Neuronal stem cell (in vitro differentiated cells): ENCODE results near the gene BTRC.

Source experiments
- DNase-seq: peaks from one replicate; pipeline ENCODE4 v3.0.0-alpha.2; 2013; ENCODE audit warnings: low spot score
- H2AFZ ChIP-seq: one replicate; pipeline ENCODE4 v1.6.1; 2013; ENCODE audit warnings: mild to moderate bottlenecking, low read length, inconsistent platforms
- H2AK5ac ChIP-seq: 2 replicates; pipeline ENCODE4 v1.6.1; 2013; ENCODE audit warnings: low read depth, mild to moderate bottlenecking, inconsistent platforms, low read length, moderate library complexity, mixed read lengths
- H2BK120ac ChIP-seq: 2 replicates; pipeline ENCODE4 v1.6.1; 2013; ENCODE audit warnings: low read depth, mild to moderate bottlenecking, inconsistent platforms, low read length, moderate library complexity, mixed read lengths
- H2BK12ac ChIP-seq: one replicate; pipeline ENCODE4 v1.6.1; 2013; ENCODE audit warnings: low read length, inconsistent platforms
- H2BK15ac ChIP-seq: 2 replicates; pipeline ENCODE4 v1.6.1; 2013; ENCODE audit warnings: mild to moderate bottlenecking, low read length, inconsistent platforms, mixed read lengths
- H2BK5ac ChIP-seq: one replicate; pipeline ENCODE4 v1.6.1; 2013; ENCODE audit warnings: inconsistent platforms, mild to moderate bottlenecking, low read length, moderate library complexity
- H3K14ac ChIP-seq: one replicate; pipeline ENCODE4 v1.6.1; 2013; ENCODE audit warnings: low read length, inconsistent platforms
- H3K18ac ChIP-seq: 2 replicates; pipeline ENCODE4 v1.6.1; 2013; ENCODE audit warnings: low read length, inconsistent platforms
- H3K23ac ChIP-seq: 2 replicates; pipeline ENCODE4 v1.6.1; 2013; ENCODE audit warnings: low read depth, mild to moderate bottlenecking, mixed read lengths, low read length, inconsistent platforms; ENCODE audit not compliant: poor library complexity
- H3K27ac ChIP-seq: replicated peaks from 3 replicates; pipeline ENCODE4 v1.5.1; 2013; ENCODE audit warnings: low read length, inconsistent platforms
- H3K27me3 ChIP-seq, 3 experiments: 2 replicates each; pipeline ENCODE4 v1.6.1; 2013; ENCODE audit warnings: low read length in 3 of 3, mild to moderate bottlenecking in 2 of 3, inconsistent platforms in 1 of 3, low read depth in 1 of 3, mixed read lengths in 1 of 3, moderate library complexity in 1 of 3; ENCODE audit not compliant: control insufficient read depth in 3 of 3, insufficient read depth in 3 of 3
- H3K36me3 ChIP-seq, 2 donors: replicated peaks in 1 of 2; 2 replicates each; pipeline ENCODE4 v1.6.1; 2013; ENCODE audit warnings: low read length in 2 of 2; ENCODE audit not compliant: control insufficient read depth in 2 of 2, insufficient read depth in 2 of 2
- H3K4ac ChIP-seq: 2 replicates; pipeline ENCODE4 v1.6.1; 2013; ENCODE audit warnings: inconsistent platforms, mild to moderate bottlenecking, low read length, moderate library complexity
- H3K4me1 ChIP-seq, 2 donors: 1 replicate in 1 of 2; 2 replicates in 1 of 2; pipeline ENCODE4 v1.6.1; 2013; ENCODE audit warnings: low read length in 2 of 2, low read depth in 1 of 2; ENCODE audit not compliant: control insufficient read depth in 2 of 2, insufficient read depth in 1 of 2
- H3K4me2 ChIP-seq: one replicate; pipeline ENCODE4 v1.6.1; 2013; ENCODE audit warnings: mild to moderate bottlenecking, low read length, inconsistent platforms; ENCODE audit not compliant: insufficient read depth, poor library complexity, severe bottlenecking
- H3K4me3 ChIP-seq, 2 donors: 2 replicates each; pipeline ENCODE4 v1.5.1; 2013; ENCODE audit warnings: low read length in 2 of 2, mild to moderate bottlenecking in 2 of 2, inconsistent platforms in 1 of 2, moderate library complexity in 1 of 2
- H3K79me1 ChIP-seq: one replicate; pipeline ENCODE4 v1.6.1; 2013; ENCODE audit warnings: low read depth, mild to moderate bottlenecking, inconsistent platforms, low read length, moderate library complexity
- H3K9ac ChIP-seq: one replicate; pipeline ENCODE4 v1.6.1; 2013; ENCODE audit warnings: mild to moderate bottlenecking, low read depth, low read length, inconsistent platforms; ENCODE audit not compliant: poor library complexity
- H3K9me3 ChIP-seq, 2 donors: replicated peaks in 1 of 2; 2 replicates each; pipeline versions ENCODE3 to v1.6.1; 2013; ENCODE audit warnings: low read length in 2 of 2, mild to moderate bottlenecking in 2 of 2, inconsistent platforms in 1 of 2, low read depth in 1 of 2, mixed read lengths in 1 of 2, moderate library complexity in 1 of 2; ENCODE audit not compliant: control insufficient read depth in 2 of 2, insufficient read depth in 1 of 2
- H4K8ac ChIP-seq: one replicate; pipeline ENCODE4 v1.6.1; 2013; ENCODE audit warnings: low read depth, mild to moderate bottlenecking, inconsistent platforms, low read length, moderate library complexity
- H4K91ac ChIP-seq: one replicate; pipeline ENCODE4 v1.6.1; 2013; ENCODE audit warnings: low read length, low read depth, mild to moderate bottlenecking, inconsistent platforms; ENCODE audit not compliant: poor library complexity
- WGBS, 2 donors: extraction: QIAGEN DNeasy Blood & Tissue Kit; methylation state at CpG; one replicate each; pipeline ENCODE4 v1.1.7; 2013; ENCODE audit warnings: missing lambda C conversion rate in 2 of 2, mixed read lengths in 1 of 2; ENCODE audit not compliant: insufficient read length in 2 of 2, insufficient replicate concordance in 1 of 2; ENCODE audit errors: extremely low coverage in 2 of 2; 5-methylcytosine and 5-hydroxymethylcytosine counted together

Gene BTRC

GRCh38 chr10:101535949-101536348 lies 182.0 kb downstream of the BTRC start:
- Histone ChIP-seq H3K4me2 (no peak overlapping the region), H2AFZ (no peak overlapping the region), H2BK5ac (no peak overlapping the region), H4K8ac (no peak overlapping the region), H3K18ac (no peak overlapping the region), H3K27me3 (no peaks in the 10 kb centered on the region), H3K14ac (no peak overlapping the region), H3K27ac (no peak overlapping the region), H3K9ac (no peak overlapping the region), H3K9me3 (no peaks in the 10 kb centered on the region), H2BK12ac (no peak overlapping the region), H4K91ac (no peak overlapping the region), H2BK15ac (no peak overlapping the region), H3K23ac (no peak overlapping the region), H3K4me1 (peaks cover 2 to 4% of the 10 kb centered on the region in 2 donors), H3K79me1 (no peaks in the 10 kb centered on the region), H3K36me3 (peaks cover 2 to 34% of the 10 kb centered on the region in 2 donors), H3K4me3 (no peak overlapping the region), H3K4ac (no peak overlapping the region), H2BK120ac (no peak overlapping the region), H2AK5ac (no peak overlapping the region)
- DNase-seq, result no peak
- no CpG with 5 or more reads among the region's 4 CpGs for WGBS, 2 donors

- no peak overlapping the region for H3K27ac ChIP-seq
- H3K79me1 ChIP-seq, result no peaks in the 10 kb centered on the region
- H2AFZ ChIP-seq, result no peak overlapping the region
- no peak overlapping the region for H2BK5ac ChIP-seq
- H3K27me3 ChIP-seq, result no peaks in the 10 kb centered on the region
- H3K4me1 ChIP-seq, result peaks cover 2 to 4% of the 10 kb centered on the region in 2 donors
- H2BK120ac ChIP-seq, result no peak overlapping the region
- peaks cover 2 to 34% of the 10 kb centered on the region in 2 donors for H3K36me3 ChIP-seq
- no peak overlapping the region for H3K4me3 ChIP-seq
- H4K8ac ChIP-seq, result no peak overlapping the region
- no peak overlapping the region for H3K4ac ChIP-seq
- no peak overlapping the region for H2BK12ac ChIP-seq
- H3K23ac ChIP-seq, result no peak overlapping the region
- H3K18ac ChIP-seq, result no peak overlapping the region
- H3K9me3 ChIP-seq, result no peaks in the 10 kb centered on the region
- H2AK5ac ChIP-seq, result no peak overlapping the region
- no peak overlapping the region for H3K4me2 ChIP-seq
- H2BK15ac ChIP-seq, result no peak overlapping the region
- H4K91ac ChIP-seq, result no peak overlapping the region
- no peak for DNase-seq
- H3K14ac ChIP-seq, result no peak overlapping the region
- H3K9ac ChIP-seq, result no peak overlapping the region
Observed at GRCh38 chr10:101536800-101537199, 182.8 kb downstream of the BTRC start.

- H2BK120ac ChIP-seq, result no peak overlapping the region
- H2BK12ac ChIP-seq, result no peak overlapping the region
- no peaks in the 10 kb centered on the region for H3K9me3 ChIP-seq
- no peak overlapping the region for H2BK5ac ChIP-seq
- no CpG with 5 or more reads among the region's 2 CpGs for WGBS, 2 donors
- no peak overlapping the region for H2BK15ac ChIP-seq
- no peak overlapping the region for H4K91ac ChIP-seq
- no peak overlapping the region for H2AFZ ChIP-seq
- H3K4ac ChIP-seq, result no peak overlapping the region
- H4K8ac ChIP-seq, result no peak overlapping the region
- no peak overlapping the region for H3K27ac ChIP-seq
- no peak for DNase-seq
- H3K14ac ChIP-seq, result no peak overlapping the region
- no peak overlapping the region for H3K9ac ChIP-seq
- no peak overlapping the region for H3K23ac ChIP-seq
- no peak overlapping the region for H3K18ac ChIP-seq
- peaks cover 2 to 4% of the 10 kb centered on the region in 2 donors for H3K4me1 ChIP-seq
- H3K27me3 ChIP-seq, result no peaks in the 10 kb centered on the region
- no peak overlapping the region for H3K4me3 ChIP-seq
- no peaks in the 10 kb centered on the region for H3K79me1 ChIP-seq
- H3K36me3 ChIP-seq, result peaks cover 2 to 24% of the 10 kb centered on the region in 2 donors
- H3K4me2 ChIP-seq, result no peak overlapping the region
- H2AK5ac ChIP-seq, result no peak overlapping the region
Observed at GRCh38 chr10:101538446-101538845, 184.5 kb downstream of the BTRC start.

- Histone ChIP-seq H3K27ac (no peak overlapping the region), H2BK12ac (no peak overlapping the region), H2AFZ (no peak overlapping the region), H3K14ac (no peak overlapping the region), H3K9me3 (no peaks in the 10 kb centered on the region), H2AK5ac (no peak overlapping the region), H4K91ac (no peak overlapping the region), H3K27me3 (no peaks in the 10 kb centered on the region), H3K9ac (no peak overlapping the region), H3K4me1 (no peaks in the 10 kb centered on the region), H3K4me3 (no peak overlapping the region), H3K79me1 (no peaks in the 10 kb centered on the region), H2BK5ac (no peak overlapping the region), H3K36me3 (peaks cover 0 to 4% of the 10 kb centered on the region in 2 donors), H3K4me2 (no peak overlapping the region), H2BK15ac (no peak overlapping the region), H3K4ac (no peak overlapping the region), H3K18ac (no peak overlapping the region), H2BK120ac (no peak overlapping the region), H4K8ac (no peak overlapping the region), H3K23ac (no peak overlapping the region)
- no peak for DNase-seq
Observed at GRCh38 chr10:101545898-101546297, 191.9 kb downstream of the BTRC start.
